Stimulated activated CD4-positive, alpha-beta T cell treated with anti-CD3 and anti-CD28 coated beads, Interleukin-4, amount 100 ng/mL, for 24 hours (primary cell): ENCODE results near the gene SFRP2.
A peak's percentile ranks its signal among the peaks of the same experiment; 100 is the strongest.

ENCODE experiments used
- DNase-seq: peaks from one replicate; pipeline ENCODE4 v3.0.0-alpha.2; 2020

The SFRP2 gene

DNA sequence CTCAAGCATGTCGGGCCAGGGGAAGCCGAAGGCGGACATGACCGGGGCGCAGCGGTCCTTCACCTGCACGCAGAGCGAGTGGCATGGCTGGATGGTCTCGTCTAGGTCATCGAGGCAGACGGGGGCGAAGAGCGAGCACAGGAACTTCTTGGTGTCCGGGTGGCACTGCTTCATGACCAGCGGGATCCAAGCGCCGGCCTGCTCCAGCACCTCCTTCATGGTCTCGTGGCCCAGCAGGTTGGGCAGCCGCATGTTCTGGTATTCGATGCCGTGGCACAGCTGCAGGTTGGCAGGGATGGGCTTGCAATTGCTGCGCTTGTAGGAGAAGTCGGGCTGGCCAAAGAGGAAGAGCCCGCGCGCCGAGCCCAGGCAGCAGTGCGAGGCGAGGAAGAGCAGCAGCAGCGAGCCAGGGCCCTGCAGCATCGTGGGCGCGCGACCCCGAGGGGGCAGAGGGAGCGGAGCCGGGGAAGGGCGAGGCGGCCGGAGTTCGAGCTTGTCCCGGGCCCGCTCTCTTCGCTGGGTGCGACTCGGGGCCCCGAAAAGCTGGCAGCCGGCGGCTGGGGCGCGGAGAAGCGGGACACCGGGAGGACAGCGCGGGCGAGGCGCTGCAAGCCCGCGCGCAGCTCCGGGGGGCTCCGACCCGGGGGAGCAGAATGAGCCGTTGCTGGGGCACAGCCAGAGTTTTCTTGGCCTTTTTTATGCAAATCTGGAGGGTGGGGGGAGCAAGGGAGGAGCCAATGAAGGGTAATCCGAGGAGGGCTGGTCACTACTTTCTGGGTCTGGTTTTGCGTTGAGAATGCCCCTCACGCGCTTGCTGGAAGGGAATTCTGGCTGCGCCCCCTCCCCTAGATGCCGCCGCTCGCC is at the start of gene SFRP2:
SFRP2 (minus strand) TSS at position 671 of the 864 bp plus-strand sequence; CDS start at position 423, 248 bp downstream.
- no peak for DNase-seq

GRCh38 chr4:153838564-153838963 is 49.7 kb upstream of the SFRP2 start:
- no peak for DNase-seq

DNA sequence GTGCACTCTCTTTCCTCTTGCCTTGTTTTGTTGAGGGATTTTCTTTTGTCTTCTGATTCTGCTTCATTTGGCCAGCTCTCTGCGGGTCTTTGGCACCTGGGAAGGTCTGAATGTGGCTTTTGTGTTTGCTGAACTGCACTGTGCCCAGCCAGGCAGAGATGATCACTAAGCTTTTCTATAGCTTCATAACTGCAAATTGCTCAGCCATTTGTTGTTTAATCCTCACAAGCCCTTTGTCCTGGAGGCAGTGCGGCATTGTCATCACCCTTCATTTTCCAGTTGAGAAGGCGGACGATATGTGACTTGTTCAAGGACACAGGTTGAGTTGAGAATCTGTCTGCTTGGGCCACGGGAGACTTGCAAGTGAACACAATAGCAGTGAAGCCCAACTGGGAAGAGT is 46.0 kb upstream of the SFRP2 start:
- DNase-seq, result no peak

GRCh38 chr4:153832720-153833287 is 43.9 kb upstream of the SFRP2 start:
- no peak for DNase-seq

DNA sequence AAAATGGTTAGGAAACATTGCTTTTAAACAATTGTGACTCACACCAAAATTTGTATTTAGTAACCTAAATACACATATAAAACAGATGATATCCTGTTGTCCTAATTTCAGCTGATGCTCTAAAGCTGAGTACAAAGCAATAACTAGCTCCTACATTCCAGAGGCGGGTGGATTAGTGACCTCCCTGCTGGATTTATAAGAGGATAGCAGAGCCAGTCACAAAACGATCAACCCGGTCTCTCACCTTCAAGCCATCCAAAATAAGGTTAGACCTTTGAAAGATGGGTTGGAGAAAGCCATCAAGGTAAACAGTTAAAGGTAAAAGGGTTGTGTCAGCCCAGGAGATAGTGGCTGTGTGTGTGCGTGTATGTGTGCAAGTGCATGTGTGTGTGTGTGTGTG is 43.2 kb upstream of the SFRP2 start:
- DNase-seq, result no peak

- no peak for DNase-seq
These were observed 42.4 kb upstream of the SFRP2 start for GRCh38 chr4:153831245-153831644.

GRCh38 chr4:153825691-153826090 is 36.8 kb upstream of the SFRP2 start:
- no peak for DNase-seq

DNA sequence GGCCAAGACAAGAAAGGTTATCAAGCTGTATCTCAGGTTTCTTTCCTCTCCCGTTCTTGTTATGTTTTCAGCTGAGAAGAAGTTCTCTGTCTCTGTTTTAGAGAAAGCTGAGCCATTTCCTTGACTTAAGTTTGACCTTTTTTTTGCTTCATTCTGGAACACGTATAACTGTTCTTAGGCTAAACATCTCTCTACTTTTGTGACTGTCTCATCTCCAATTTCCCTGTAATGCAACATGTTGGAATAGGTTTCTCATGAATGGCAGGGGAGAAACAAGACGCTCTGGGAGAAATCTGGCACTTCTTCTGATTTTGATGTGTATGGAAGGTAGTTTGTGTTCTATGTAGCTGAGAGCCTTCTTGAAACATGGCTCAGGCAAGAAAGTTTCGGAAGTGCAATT is 36.2 kb upstream of the SFRP2 start:
- DNase-seq, result no peak

GRCh38 chr4:153824501-153824900 is 35.6 kb upstream of the SFRP2 start:
- DNase-seq, result no peak

GRCh38 chr4:153823483-153823882 is 34.6 kb upstream of the SFRP2 start:
- DNase-seq, result no peak

DNA sequence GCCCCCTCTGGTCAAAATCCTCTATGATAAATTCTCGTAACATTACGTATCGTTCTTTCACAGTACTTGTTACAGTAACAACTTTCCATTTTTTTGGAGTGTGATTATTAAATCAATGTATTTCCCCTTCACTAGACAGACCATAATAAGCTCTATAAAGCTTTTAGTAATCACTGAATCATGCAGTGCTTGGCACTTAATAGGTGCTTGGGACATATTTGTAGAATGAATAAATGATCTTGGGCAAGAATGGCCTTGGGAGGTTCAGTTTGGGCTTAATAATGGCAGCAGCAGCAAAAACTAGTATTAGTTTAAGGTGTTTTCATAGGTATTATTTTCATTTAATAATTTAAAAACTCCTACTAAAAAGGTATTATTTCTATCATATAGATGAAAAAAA is 33.4 kb upstream of the SFRP2 start:
- no peak for DNase-seq

DNA sequence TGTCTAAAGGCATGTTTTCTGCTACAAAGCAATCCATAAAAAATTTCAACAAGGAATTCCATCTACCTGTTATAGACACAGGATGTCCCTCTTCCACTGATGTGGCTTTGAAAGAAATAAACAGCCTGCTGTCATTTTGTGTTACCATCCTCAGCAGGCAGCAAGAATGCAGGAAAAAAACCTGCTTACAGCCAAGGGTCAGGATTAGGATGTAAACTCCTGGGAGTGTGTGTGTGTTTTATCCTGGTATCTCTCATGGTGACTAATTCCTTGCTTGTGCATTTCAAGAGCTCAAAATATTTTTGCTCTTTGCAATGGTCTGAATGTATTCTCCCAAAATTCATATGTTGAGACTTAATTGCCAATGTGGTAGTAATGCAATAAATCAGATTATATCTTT is 28.6 kb upstream of the SFRP2 start:
- no peak for DNase-seq

DNA sequence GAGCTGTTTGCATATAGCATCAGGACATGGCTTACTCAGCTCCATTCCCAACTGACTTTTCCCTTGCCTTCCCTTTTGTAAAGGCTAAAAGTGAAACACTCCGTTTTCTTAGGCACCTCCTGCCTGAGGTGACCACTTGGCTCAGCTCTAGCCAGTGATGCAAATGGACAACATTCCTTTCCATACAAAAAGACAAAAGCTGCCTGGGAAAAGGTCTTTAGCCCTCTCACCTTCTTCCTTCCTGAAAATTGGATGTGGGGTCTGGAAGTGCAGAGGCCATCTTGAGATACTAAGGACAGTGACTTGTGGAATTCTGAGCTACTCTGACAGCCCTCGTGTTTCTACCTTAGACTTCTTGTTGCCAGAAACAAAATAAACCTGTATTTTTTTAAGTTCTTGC is 27.7 kb upstream of the SFRP2 start:
- DNase-seq, result no peak

DNA sequence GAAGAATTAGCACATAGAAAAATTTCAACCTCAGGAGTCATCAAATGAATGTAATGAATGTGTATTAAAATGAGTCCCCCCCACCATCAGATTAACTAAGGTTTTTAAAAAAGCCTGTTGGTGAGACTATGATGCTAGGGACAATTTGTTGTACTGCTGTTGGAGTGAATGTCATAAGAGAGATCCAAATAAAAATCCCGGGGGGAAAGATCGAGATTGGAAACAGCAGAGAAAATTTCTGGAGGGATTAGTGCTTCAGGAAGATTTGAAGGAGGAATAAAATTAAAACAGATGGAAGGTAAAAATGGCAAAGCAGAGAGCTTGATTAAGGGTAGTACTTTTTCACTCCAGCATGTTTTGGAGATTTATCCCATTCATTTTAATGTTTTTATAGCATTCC is 25.9 kb upstream of the SFRP2 start:
- DNase-seq, result no peak

DNA sequence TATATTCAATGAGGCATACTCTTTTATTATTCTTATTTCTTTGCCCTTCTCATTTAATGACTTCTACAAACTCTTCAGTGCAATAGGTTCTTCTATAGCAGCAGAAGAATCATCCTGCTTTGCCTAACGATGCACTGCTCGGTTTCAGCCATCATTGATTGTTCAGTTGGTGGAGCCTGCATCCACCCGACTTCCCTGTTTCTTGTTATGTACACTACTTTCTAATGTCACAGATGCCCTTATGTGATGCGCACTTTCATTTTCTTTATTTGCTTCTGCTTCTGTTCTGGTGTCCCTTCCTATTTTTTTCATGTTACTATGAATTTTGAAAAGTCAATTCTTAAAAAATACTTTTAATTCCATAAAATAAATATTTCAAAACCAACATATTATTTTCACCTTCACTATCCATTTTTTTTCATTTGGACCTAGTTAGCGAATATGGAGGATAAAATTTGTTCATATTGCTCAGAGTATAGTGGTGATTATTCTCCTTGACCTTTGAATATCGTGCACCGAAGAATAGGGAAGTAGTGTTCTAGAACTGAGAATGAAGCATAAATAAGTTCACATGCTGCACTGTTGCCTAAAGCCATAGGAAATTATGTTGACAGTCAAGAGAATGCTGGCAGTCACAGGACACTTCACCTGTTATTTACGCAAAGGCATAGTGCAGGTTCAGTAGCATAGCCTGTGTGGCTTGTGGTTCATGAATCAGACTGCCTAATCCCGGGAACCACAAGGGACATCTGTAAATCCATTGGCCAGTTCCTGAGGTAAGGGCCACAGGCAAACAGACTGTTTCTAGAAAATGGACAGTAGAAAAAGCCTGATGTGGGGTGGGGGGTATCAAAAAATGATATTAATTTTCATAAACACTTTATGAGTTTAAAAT is 21.3 kb upstream of the SFRP2 start:
- DNase-seq, result no peak

DNA sequence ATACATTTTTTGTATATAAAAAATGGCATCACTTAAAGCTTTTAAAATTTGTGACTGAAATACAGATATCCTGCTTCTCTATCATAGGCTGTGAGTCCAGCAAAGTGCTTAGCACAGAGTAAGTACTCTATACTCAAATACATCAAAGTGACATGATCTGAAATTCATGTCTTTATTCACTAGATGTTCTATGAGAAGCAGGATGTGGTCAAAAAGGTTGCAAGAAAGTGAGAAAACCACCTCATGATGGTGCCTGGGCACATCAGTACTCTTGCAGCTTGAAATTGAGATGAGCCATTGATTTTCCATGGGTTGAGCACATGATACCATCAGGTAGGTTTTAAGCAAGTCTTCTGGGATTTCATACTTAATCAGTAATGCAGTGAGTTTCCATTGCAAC is 20.4 kb upstream of the SFRP2 start:
- DNase-seq, result peak; percentile 38

- no peak for DNase-seq
These were observed 19.3 kb upstream of the SFRP2 start for GRCh38 chr4:153808175-153808574.

DNA sequence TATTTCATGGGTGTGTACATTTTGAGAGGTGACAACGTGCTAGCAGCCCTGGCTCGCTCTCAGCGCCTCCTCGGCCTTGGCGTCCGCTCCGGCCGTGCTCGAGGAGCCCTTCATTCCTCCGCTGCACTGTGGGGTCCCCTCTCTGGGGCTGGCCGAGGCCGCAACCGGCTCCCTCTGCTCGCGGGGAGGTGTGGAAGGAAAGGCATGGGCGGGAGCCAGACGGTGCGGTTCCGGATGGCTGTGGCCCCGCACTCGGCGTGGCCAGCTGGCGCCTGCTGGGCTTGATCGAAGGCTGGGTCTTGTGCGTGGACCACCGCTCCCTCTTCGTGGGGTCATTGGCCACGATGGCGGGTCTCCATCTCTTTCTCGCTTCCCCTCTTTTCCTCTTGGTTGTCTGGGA is 17.2 kb upstream of the SFRP2 start:
- DNase-seq, result no peak

GRCh38 chr4:153804722-153805121 is 15.8 kb upstream of the SFRP2 start:
- no peak for DNase-seq

- DNase-seq, result no peak
These were observed 10.8 kb upstream of the SFRP2 start for GRCh38 chr4:153799694-153800074.

DNA sequence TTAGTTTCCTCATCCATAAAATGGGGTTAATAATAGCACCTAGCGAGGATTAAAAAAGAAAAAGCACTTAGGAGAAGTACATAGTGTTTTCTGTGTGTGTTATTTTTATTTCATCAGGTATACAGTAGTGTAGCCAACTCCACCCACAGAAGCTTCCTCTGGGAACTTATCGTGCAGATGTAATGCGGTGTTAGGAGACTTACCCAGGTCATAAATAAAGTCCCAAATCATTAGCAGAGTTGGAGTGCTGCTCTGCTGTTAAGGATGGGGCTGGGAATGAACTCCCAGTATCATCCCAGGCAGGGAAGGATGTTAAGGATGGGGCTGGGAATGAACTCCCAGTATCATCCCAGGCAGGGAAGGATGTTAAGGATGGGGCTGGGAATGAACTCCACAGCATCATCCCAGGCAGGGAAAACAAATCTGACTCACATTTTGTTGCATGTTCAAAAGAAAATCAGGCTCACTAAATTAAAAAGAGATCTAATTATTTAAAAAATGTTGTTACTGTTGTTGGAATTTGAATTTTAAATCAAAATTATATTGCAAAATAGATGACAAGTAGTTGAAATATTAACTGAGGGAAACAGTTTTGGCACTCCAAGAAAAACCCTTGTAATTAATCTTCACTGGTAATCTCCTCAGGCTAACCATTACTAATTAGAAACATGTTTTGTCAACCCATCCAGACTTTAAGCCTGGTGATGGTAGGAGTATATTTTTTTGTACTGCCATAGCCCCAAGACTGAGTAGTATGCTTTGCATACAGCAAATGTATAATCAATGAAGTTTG is 10.2 kb upstream of the SFRP2 start:
- DNase-seq, result no peak

DNA sequence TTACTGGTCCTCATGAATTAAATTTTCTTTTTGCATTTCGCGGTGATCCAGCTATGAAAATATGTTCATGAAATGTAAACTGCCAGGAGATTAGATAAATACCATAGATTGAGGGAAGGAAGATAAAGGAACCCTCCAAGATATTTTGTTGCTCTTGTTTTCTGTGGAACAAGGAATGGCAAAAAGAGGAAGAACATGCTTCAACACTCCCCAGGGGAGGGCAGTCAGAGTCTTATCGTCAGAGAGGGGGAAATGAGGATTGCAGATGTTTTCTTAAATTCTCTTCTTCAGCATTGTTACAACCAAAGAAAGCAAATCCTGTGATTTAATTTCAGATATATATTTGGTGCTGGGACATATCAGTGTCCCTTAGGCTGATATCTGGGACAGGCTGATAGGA is 9.5 kb upstream of the SFRP2 start:
- no peak for DNase-seq

DNA sequence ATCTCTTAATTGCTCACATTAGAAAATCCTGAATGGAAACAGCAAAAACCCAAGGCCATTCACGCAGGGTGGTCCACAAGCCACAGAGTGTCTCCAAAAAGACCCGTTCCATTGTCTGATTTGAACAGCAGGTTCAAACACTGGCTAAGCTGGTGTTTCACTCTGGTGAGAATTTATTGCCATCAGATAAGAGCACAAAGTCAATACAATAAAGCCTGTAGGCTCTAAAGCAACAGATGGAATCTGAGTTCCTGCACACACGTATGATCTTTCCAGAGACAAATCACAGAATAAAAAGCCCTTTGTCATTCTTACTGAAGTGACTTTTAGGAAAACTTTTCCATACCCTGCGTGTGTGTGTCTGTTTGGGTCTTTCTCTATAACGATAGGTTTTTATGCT is 5.1 kb upstream of the SFRP2 start:
- no peak for DNase-seq
